Osteoblast (primary cell): Measurements from ENCODE around the gene GRIK3. TPM values are rescaled to one million over a fixed set of nuclear protein-coding genes. Genes with fewer than 3 reads are reported as not detected.
A peak's percentile ranks its signal among the peaks of the same experiment; 100 is the strongest.

Source experiments
- DNase-seq: peaks from one replicate; pipeline ENCODE4 v3.0.0; 2011; ENCODE audit warnings: low spot score, mixed read lengths; ENCODE audit not compliant: insufficient read length; ENCODE audit errors: missing footprints
- H2AFZ ChIP-seq: 2 replicates; pipeline ENCODE4 v1.6.0; 2011; ENCODE audit warnings: mild to moderate bottlenecking, low read length
- H3K27ac ChIP-seq: 2 replicates; pipeline ENCODE4 v1.5.1; 2011; ENCODE audit warnings: mild to moderate bottlenecking, low read depth, low read length, moderate library complexity
- H3K27me3 ChIP-seq: 2 replicates; pipeline ENCODE4 v1.6.0; 2012; ENCODE audit warnings: mild to moderate bottlenecking, control low read depth, inconsistent platforms, low read length, moderate library complexity; ENCODE audit not compliant: insufficient read depth
- H3K36me3 ChIP-seq: 2 replicates; pipeline ENCODE4 v1.5.1; 2011; ENCODE audit warnings: mild to moderate bottlenecking, low read length, control low read depth, moderate library complexity; ENCODE audit not compliant: insufficient read depth
- H3K4me1 ChIP-seq: 2 replicates; pipeline ENCODE4 v1.5.1; 2011; ENCODE audit warnings: mild to moderate bottlenecking, low read length, control low read depth, moderate library complexity; ENCODE audit not compliant: insufficient read depth
- H3K4me2 ChIP-seq: 2 replicates; pipeline ENCODE4 v1.6.0; 2011; ENCODE audit warnings: mild to moderate bottlenecking, low read length; ENCODE audit not compliant: insufficient read depth
- H3K4me3 ChIP-seq: fragments of 200-600 bp; sonication (generic); 3 replicates; pipeline ENCODE4 v1.5.1; 2012; ENCODE audit warnings: mild to moderate bottlenecking, low read length, inconsistent platforms; ENCODE audit not compliant: insufficient read depth
- H3K79me2 ChIP-seq: 2 replicates; pipeline ENCODE4 v1.6.0; 2012; ENCODE audit warnings: mild to moderate bottlenecking, low read length, control low read depth, inconsistent platforms; ENCODE audit not compliant: insufficient read depth
- H3K9me3 ChIP-seq: 2 replicates; pipeline ENCODE4 v1.5.1; 2011; ENCODE audit warnings: low read depth, low read length, control low read depth
- H4K20me1 ChIP-seq: 2 replicates; pipeline ENCODE4 v1.6.0; 2012; ENCODE audit warnings: mild to moderate bottlenecking, low read length, control low read depth; ENCODE audit not compliant: insufficient read depth
- CTCF ChIP-seq: IDR thresholded peaks from 2 replicates; pipeline ENCODE4 v1.5.1; 2011; ENCODE audit warnings: mild to moderate bottlenecking, low read depth, low read length, moderate library complexity; ENCODE audit errors: extremely low read depth
- total RNA-seq: library from RNA; depleted of rRNA; stranded (reverse); fragments of >200 nt; gene quantifications from 2 replicates; pipeline ENCODE4 v1.2.3, GENCODE V29; 2012

The GRIK3 gene
- total RNA-seq, 1 donor, result not detected

- Histone ChIP-seq H3K79me2 (no peaks in the 10 kb centered on the region), H2AFZ (no peak overlapping the region), H3K27ac (no peak overlapping the region), H3K9me3 (no peaks in the 10 kb centered on the region), H3K27me3 (no peaks in the 10 kb centered on the region), H3K4me3 (no peak overlapping the region), H3K36me3 (no peaks in the 10 kb centered on the region), H4K20me1 (no peaks in the 10 kb centered on the region), H3K4me1 (no peaks in the 10 kb centered on the region), H3K4me2 (no peak overlapping the region)
- no peak for TF ChIP-seq CTCF
- DNase-seq, result no peak
Measured at GRCh38 chr1:36964830-36965229, 69.5 kb downstream of the GRIK3 start.

- TF ChIP-seq CTCF, result no peak
- DNase-seq, result no peak
- Histone ChIP-seq H3K9me3 (no peaks in the 10 kb centered on the region), H3K4me3 (no peak overlapping the region), H3K79me2 (no peaks in the 10 kb centered on the region), H3K4me2 (no peak overlapping the region), H4K20me1 (no peaks in the 10 kb centered on the region), H3K27me3 (no peaks in the 10 kb centered on the region), H3K27ac (no peak overlapping the region), H3K36me3 (no peaks in the 10 kb centered on the region), H3K4me1 (no peaks in the 10 kb centered on the region), H2AFZ (no peak overlapping the region)
Measured at GRCh38 chr1:36963006-36963405, 71.3 kb downstream of the GRIK3 start.

GRCh38 chr1:36961062-36961615, 73.2 kb downstream of the GRIK3 start:
- Histone ChIP-seq H3K27me3 (no peaks in the 10 kb centered on the region), H3K4me1 (no peaks in the 10 kb centered on the region), H3K36me3 (no peaks in the 10 kb centered on the region), H3K27ac (no peak overlapping the region), H3K4me2 (no peak overlapping the region), H2AFZ (no peak overlapping the region), H3K79me2 (no peaks in the 10 kb centered on the region), H3K4me3 (no peak overlapping the region), H4K20me1 (no peaks in the 10 kb centered on the region), H3K9me3 (no peaks in the 10 kb centered on the region)
- no peak for TF ChIP-seq CTCF
- DNase-seq, result no peak

- no peak overlapping the region for H3K4me3 ChIP-seq
- H4K20me1 ChIP-seq, result no peaks in the 10 kb centered on the region
- no peaks in the 10 kb centered on the region for H3K4me1 ChIP-seq
- no peak for TF ChIP-seq CTCF
- H3K79me2 ChIP-seq, result no peaks in the 10 kb centered on the region
- no peak overlapping the region for H2AFZ ChIP-seq
- no peak overlapping the region for H3K4me2 ChIP-seq
- no peaks in the 10 kb centered on the region for H3K27me3 ChIP-seq
- H3K36me3 ChIP-seq, result no peaks in the 10 kb centered on the region
- no peaks in the 10 kb centered on the region for H3K9me3 ChIP-seq
- DNase-seq, result peak; percentile 39
- H3K27ac ChIP-seq, result no peak overlapping the region
Measured at GRCh38 chr1:36956570-36956969, 77.7 kb downstream of the GRIK3 start.
